Measurements from ENCODE around the gene COL18A1.

Gene COL18A1

DNA sequence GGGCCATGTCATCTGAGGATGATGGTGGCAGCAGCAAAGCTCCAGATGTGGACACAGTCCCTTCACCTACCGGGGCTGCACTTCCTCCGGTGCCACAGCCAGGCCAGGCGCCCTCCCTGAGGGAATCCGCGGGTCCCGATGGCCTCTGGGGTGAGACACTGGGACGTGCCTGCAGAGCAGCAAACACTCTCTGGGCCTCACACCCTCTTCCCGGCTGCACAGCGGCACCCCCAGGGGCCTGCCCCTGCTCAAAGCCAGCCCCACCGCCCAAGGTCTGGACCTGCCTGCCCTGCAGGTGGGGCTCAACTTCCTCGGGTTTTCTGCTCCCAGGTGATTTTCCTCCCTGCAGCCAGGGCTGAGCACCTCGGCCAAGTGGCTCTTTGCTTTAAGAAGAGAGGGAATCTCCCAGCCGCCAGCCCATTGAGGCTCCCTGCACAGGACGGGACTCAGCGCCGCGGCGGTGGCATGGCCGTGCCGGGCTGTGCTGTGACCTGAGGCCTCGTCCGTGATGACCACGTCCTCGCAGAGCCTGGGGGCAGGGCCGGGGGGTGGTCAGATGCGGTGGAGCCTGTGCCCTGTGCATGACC lies 21.3 kb upstream of the COL18A1 start:
- DNase-seq = no peak

DNA sequence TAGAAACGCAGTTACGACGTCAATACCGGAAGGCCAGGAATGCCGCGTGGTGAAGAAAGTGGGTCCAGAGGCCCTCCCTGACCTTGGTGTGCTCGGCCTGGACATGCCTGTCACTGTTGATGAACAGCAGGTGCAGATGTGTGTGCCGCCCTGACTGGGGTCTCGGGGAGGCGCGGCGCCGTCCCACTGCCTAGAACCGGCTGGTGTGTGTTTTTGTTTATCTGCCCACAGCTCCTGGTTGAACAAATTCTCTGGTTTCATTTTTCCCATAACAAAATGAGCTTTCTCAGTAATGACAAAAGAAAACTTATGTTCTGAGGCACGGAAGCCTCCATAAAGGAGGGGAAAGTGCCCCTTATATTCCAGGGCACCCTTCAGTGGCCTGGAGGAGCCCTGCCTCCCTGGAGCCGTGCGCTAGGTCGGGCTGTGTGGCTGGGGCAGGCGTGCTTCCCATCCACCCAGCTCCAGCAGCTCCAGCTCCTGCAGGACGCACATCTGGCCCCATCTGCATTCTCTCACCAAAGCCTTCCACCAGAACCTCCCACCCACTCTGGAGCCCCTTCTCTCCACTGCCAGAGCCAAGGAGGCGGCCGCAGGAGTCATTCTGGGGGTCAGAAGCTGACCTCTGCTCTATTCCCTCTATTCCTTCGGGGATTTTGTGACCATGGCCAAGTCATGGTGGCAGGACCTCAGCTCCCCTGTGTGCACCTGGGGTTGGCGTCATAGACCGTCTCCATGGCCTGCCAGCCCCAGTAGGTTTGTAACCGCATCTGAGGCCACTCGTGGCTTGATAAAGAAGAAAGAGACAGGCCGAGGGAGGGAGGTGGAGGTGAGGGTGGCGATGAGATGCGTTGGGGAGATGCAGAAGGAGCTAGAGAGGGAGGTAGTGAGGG lies 20.1 kb upstream of the COL18A1 start:
- DNase-seq = no peak

DNA sequence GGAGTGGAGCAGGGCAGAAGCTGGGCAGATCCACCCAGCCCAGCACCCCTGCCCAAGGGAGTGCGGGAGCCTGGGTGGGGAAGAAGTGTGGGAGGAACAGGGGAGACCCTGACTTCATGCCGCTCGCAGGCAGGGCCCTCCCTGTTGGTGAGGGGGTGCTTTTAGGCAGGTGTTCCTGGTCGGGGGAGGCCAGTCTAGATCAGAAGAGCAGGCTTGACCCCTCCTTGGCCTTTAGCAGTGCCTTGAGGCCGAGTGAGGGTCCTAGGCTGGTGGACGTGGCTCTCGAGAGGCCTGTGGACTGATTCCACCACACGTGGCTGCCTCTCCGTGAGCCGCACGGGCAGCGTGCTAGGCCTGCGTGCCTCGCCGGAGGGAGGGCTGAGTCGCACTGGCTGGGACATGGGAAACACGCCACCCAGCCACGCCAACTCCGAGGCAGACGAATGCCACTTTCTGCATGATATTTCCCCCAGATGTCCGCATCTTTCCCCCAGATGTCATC lies 19.4 kb upstream of the COL18A1 start:
- DNase-seq = no peak

DNA sequence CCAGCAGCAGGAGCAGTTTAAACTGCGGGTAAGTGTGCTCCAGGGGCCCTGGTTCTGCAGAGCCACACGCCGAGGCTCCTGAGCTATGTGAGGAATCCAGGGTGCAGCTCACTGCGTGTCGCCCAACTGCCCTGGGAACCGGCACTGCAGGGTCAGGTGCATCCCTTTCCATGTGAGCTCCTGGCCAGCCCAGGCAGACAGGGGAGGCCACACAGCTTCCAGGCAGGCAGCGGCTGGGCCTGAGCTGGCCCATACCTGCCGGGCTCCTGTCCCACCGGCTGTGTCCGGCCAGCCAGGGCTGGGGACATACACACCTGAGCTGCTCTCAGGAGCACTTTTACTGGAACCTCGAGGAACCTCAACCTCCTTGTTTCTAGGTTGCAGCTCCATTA lies 18.6 kb upstream of the COL18A1 start:
- no peak for DNase-seq

DNA sequence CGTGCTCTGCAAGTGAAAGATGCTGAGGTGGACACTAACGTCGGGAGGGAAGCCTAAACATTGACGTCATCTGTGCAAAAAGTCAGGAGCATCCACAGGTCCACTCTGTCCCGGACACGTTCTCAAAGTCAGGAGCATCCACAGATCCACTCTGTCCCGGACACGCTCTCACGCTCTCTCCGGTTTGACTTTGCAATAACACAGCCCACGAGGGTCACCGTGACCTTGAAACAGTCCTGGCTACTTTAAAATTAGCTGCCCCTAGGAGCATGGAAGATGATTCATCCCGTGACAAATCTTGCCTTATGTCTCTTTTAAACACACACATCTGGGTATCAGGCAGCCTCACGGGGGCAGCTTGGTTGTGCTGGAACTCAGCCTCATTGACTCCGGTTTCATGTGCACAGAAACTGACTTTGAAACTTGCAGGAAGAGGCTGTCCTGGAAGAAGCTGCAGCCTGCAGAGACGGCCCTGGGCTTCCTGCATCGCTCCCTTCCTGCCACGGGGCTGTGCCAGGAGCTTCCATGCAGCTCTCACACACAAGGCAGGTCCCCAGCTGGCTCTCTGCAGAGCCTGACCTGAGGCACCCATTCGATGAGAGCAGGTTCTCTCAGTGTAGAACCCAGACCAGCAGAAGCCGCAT lies 18.1 kb upstream of the COL18A1 start:
- DNase-seq = no peak

DNA sequence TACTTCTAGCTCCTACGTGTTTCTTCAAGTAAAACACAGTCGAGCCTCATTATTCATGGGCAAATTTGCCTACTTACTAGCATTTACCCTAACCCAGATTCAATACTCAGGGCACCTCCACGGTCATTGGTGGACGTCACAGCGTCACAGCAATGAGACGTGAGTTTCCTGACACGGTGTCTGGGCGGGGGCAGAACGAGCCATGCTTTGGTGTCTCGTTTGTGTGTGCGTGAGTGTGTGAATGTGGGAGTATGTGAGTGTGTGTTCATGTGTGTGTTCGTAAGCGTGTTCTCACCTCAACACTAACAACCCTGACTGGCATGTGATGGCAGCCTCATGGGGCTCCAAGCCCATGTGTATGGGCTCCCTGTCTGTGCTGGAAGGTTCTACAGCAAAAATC lies 17.5 kb upstream of the COL18A1 start:
- no peak for DNase-seq

DNA sequence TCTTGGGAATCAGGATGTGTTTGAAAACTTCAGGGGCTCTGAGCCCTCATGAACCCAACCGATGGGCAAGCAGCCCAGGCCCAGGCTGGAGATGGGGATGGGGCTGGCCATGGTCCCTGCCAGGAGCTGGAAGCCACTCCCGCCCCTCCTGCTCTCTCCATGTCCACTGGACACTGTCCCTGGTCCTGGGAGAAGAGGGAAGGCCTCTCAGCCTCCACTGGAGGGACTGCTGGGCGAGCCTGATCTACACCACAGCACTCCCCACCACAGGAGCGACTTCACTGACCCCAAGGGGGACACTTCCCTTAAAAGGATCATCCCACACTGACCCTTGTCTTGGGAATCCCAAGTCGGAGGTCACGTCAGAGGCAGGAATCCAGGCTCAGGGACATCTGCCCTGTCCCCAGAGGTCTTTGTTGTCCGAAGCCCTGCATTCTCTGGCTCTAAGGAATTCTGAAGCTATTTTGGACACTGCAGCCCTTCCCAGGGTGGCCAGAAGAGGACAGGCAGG lies 16.9 kb upstream of the COL18A1 start:
- DNase-seq = no peak

DNA sequence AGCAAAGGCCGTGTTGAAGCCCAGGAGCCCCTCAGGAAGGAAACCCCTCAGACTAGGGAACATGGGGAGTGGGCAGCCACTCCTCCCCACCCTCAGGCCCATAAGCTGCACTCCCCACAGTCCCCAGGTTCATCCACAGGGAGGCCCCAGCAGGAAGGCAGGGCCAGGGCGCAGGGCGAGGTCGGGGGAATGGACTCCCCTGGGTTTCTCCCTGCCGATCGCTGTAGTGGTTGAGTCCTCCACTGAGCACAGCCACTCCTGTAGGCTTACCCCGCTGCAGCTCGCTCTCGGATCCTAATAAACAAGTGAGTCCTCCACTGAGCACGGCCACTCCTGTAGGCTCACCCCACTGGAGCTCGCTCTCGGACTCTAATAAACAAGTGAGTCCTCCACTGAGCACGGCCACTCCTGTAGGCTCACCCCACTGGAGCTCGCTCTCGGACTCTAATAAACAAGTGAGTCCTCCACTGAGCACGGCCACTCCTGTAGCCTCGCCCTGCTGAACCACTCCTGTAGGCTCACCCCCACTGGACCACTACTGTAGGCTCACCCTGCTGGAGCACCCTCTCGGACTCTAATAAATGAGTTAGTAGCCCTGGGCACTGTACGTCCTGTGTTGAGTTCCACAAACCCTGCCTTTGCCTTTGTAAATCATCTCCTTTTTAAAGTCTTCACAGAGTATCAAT lies 16.2 kb upstream of the COL18A1 start:
- no peak for DNase-seq

DNA sequence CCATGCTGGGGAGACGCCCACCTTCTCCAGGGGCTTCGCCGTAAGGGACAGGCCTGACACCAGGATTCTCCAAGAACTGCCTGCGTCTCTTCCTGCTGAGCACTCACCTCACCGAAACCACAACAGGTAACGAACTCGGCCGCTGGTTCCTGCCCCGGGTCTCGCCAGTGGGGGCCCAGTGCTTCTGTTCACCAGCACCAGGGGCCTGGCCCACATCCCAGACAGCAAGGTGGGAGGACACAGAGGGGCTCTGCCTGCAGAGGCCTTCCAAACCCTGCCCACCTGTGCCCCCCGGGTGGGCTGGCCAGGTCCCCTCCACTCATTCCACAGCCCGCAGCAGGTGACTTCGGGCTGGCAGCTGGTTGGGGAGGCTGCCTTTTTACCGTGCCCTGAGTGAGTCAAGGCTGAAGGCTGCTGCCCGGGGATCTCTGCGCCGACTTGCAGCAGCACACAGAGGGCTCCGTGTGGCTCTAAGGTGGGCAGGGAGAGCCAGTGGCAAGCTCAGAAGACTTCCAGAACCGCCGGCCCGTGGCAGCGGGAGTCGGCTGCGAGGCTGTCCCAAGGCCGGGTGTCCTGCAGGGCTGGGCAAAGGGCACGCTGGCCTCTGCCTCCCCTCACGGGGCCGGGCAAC lies 14.7 kb upstream of the COL18A1 start:
- DNase-seq = no peak

DNA sequence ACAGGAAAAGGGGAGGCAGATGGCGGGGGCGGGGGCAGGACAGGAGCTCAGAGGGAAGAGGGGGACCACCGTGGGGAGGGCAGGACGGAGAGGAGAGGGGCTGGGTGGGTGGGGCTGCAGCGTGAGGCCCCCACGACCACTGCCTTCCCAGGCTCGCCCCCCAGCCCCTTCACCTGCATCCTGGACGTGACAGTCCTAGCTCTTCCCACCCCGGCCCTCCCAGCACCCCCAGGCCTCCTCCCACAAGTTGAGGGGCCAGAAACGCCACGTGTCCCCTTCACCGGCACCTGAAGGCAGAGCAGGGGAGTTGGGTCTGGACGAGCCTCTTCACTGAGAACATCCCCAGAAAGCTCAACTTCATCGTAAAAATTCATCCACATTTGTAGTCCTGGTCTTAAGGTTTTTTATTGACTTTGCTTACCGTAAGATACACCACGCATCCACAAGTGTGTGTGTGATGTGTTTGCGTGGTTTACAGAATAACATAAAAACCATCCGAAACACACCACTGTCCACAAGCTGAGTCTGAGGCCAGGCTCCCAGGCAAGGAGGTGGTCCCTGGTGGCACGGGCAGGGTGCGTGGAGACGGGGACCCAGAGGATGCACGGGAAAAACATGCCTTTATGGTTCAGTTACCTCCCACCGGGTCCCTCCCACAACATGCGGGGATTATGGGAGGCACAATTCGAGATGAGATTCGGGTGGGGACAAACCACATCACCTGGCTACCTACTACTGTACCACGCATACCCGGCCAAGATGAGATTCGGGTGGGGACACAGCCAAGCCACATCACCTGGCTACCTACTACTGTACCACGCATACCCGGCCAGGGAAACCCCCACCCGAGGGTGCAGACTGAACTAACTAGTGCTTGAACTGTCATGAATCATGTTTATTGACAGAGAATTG lies 13.9 kb upstream of the COL18A1 start:
- no peak for DNase-seq

DNA sequence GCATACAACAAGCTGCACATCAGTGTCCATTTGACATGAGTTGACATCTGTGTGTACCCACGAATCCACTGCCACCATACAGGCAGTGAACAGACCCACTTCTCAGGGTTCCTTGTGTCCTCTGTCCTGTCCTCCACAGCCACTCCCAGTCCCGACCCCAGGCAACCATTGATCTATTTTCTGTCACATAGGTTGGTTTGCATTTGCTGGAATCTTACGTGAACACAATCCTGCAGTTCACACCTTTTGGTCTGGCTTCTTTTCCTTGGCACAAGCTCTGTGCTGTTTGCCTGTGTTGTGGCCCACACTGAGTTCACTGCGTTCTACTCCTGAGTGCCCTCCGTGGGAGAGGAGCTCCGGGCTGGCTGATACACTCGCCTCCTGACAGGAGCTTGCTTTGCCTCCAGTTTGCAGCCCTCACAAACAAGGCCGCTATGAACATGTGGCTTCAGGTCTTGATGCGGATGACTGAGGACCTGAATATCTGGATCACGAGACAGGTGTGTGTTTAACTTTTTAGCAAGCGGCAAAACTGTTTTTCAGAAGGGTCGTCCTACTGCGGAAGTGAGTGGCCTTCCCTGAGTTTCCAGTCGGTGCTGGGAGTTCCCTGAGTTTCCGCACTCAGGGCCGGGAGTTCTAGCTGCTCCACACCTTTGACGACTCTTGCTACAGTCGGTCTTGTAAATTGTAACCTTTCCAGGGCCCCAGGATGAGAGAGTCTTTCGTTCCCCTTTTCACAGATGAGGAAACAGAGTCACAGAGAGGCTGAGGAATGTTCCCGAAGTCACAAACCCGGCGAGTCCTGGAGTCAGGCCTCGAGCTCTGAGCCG lies 13.0 kb upstream of the COL18A1 start:
- DNase-seq = no peak

DNA sequence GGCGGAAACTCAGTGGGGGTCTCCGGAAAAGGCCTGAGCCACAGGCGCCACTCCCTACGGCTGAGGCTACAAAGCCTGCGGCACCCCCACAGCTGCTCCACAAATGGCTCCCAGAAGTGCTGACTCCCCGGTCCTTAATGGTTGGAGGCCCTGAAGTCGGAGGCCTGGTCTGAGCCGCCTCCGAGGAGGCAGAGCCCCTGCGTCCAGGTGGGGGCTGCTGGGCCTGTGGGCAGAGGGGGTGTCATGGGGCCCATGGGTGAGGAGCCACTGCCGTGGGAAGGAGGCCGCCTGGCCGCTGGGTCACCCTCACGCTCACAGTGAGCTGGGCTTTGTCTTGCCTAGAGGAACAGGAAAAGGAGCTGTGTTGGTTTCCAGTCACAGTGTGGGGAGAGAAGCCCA lies 12.4 kb upstream of the COL18A1 start:
- no peak for DNase-seq

DNA sequence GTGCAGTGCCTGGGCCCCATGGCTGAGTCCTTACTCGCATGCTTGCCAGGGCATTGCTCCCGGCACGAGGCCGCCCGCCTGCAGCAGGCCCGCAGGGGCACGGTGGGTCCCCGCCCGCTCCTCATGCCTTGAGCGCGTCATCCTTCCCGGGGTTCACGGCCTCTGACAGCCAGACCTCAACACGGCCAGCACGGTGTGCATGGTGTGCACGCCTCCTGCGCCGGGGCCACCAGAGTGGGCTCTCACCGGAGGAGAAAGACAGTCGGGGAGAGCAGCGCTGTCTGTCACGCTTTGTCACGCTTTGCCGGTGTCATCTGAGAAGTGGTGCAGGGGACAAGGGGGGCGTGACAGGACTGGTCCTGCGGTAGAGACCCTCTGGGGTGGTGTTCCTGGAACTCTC lies 11.9 kb upstream of the COL18A1 start:
- DNase-seq = no peak

DNA sequence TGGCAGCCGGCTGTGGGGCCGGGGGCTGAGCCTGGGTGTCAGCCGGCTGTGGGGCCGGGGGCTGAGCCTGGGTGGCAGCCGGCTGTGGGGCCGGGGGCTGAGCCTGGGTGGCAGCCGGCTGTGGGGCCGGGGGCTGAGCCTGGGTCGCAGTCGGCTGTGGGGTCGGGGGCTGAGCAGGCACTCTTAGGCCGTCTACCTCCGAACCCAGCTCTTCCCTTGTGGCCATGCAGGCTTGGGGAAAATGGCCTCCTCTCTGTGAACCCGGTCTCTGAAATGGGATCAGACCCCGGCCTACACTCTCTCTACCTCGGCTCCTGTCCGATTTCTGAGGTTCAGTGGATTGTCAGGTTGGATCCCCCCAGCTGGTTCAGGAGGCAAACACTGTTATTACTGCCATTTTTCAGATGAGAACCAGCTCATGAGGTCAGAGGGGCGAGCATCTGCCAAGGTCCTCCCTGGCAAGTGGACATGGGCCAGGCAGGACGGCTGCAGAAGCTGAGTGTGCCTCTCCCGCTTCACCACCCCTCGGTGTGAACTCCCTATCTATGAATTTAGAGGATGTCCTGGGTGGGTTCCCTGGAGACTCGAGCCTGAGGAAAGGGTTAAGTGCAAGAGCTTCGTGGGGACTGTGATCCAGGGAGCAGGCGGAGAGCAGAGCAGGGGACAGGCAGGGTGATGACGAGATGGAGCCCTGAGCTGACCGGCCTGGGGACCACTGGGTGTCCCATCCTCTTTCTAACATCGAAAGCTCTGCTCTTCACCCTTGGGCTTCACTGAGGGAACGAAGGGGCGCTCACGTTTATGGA lies 10.9 kb upstream of the COL18A1 start:
- DNase-seq = no peak

DNA sequence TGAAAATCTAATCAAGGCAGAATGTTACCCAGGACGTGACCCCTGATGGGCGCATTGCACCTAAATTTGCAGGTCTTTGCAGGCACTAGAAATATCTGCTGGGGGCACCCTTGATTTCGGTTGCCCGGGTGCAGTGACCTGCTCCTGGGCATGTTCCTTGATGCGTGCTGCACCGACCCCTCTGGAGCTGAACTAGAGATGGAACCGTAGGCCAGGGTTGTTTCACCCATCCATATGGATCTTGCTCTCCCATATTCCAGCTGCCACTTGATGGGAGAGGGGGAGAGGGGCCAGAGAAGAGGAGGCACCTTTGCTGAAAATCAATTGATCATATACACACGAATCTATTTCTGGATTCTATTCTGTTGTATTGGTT lies 8.4 kb upstream of the COL18A1 start:
- no peak for DNase-seq

DNA sequence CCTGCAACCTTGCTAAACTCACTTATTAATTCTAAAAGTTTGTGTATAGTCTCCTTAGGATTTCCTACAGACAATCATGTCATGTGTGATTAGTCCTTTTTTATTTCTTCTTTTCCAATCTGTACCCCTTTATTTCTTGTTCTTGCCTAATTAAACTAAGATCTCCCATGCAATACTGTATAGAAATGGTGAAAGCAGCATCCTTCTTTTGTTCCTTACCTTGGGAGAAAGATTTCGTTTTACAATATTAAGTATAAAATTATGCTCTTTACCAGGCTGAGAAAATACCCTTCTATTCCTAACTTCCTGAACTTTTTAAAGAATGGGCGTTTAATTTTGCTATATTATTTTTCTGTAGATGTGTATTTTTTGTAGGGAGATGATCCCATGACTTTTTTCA lies 7.6 kb upstream of the COL18A1 start:
- no peak for DNase-seq

DNA sequence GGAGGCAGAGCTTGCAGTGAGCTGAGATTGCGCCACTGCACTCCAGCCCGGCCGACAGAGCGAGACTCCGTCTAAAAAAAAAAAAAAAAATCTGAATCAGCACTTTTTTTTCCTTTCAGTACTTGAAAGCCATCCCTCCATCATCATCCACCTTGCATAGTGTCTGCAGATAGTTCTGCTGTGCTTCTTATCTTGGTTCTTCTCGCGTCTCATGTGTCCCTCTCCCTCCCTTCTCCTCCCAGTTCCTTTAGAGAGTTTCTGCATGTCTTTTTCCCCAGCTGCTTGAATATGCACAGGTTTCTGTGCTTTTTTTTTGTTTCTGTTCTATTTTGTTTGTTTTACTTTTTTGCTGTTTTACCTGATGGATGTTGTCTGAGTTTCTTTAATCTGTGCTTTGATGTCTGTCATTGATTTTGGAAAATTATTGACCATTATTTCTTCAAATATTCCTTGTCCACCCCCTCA lies 3.9 kb upstream of the COL18A1 start:
- no peak for DNase-seq

DNA sequence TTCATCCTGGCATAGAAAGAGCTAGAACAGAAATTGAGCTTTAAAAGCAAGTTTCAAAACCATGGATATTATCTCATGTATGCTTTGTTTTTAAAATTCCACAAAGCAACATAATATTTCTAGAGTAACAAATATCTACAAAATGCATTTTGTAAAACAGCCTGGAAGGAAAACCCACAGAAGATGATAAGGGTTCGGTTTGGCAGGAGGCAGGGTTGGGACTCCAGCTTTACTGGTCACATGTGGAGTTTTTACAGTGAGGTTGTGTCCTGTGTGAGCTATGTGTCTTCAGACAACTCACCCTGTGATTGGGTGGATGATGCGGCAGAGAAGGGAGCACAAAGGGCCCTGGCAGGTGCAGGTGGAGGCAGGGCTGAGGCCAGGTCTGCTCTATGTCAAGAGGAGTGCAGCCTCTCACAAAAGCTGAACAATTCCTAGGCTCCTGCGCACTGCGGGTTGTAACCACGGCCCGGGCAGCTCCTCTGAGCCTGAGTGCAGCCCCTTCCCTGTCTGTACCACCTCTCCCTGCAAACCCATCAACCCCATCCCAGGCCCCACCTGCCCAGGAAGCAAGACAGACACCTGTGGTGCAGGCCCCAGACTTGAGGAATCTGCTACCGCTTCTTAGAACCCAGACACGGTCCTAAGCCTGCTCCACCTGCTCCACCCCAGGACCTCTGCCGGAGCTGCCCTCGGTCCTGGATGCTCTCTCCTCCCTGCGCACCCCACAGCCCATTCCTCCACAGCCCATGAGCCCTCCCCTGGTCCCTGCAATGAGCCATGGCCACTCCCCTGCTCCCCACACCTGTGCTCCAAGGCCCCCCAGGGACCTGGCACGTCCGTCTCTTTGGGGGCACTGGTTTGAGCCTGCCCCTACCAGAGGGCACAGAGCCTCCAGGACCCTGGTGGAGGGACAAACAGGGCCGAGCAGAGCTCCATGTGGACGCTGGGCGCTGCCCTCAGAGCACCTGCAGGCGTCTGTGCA lies 2.8 kb upstream of the COL18A1 start:
- no peak for DNase-seq

All from NCI-H1417 treated with DMSO at 0.1 percent for 48 hours (cell line).